ENCODE results near the gene NTNG2.

DNA sequence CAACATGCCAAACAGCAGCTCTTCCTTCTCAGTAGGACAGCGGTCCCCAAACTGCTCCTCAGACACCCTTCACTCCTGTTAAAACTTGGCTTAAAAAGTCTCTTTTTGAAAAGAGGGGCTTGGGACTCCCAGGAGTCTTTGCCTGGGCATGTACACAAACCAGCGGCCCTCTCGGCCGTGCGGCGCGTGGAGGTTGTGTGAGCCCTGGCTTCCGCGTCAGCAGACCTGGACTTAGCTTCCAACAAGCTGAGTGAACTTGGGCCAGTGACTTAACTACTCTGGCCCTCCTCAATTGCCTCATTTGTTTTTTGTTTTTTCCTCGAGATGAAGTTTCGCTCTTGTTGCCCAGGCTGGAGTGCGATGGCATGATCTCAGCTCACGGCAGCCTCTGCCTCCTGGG lies 15.3 kb upstream of the NTNG2 start:
- TF ChIP-seq EZH2phosphoT487 (IDR thresholded peaks at IDR 0.05) = no peak
- TF ChIP-seq, protein P1, sequence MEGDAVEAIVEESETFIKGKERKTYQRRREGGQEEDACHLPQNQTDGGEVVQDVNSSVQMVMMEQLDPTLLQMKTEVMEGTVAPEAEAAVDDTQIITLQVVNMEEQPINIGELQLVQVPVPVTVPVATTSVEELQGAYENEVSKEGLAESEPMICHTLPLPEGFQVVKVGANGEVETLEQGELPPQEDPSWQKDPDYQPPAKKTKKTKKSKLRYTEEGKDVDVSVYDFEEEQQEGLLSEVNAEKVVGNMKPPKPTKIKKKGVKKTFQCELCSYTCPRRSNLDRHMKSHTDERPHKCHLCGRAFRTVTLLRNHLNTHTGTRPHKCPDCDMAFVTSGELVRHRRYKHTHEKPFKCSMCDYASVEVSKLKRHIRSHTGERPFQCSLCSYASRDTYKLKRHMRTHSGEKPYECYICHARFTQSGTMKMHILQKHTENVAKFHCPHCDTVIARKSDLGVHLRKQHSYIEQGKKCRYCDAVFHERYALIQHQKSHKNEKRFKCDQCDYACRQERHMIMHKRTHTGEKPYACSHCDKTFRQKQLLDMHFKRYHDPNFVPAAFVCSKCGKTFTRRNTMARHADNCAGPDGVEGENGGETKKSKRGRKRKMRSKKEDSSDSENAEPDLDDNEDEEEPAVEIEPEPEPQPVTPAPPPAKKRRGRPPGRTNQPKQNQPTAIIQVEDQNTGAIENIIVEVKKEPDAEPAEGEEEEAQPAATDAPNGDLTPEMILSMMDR (IDR thresholded peaks at IDR 0.05) = no peak
